ENCODE results near the gene GP5.

GRCh38 chr3:194401868-194402329, 2.8 kb upstream of the GP5 start:
- TF ChIP-seq ZNF274 (IDR thresholded peaks at IDR 0.05; ENCODE audit: low read length): no peak
- no peak for TF ChIP-seq ZNF274 (tag by site-specific recombination; IDR thresholded peaks at IDR 0.05; ENCODE audit: borderline replicate concordance)
- TF ChIP-seq CTCF (tag by site-specific recombination; IDR thresholded peaks at IDR 0.05): no peak
- no peak for TF ChIP-seq OSR2 (tag by site-specific recombination; IDR thresholded peaks at IDR 0.05)
- TF ChIP-seq ZNF133 (tag by site-specific recombination; IDR thresholded peaks at IDR 0.05): no peak
- no peak for TF ChIP-seq ZBTB7A (tag by site-specific recombination; IDR thresholded peaks at IDR 0.05; ENCODE audit: low read depth)
- no peak for TF ChIP-seq ZNF10 (tag by site-specific recombination; IDR thresholded peaks at IDR 0.05)
- TF ChIP-seq ZNF157 (tag by site-specific recombination; IDR thresholded peaks at IDR 0.05): no peak
- TF ChIP-seq ZNF645 (tag by site-specific recombination; IDR thresholded peaks at IDR 0.05): no peak
- no peak for TF ChIP-seq ZBTB48 (tag by site-specific recombination; IDR thresholded peaks at IDR 0.05)
- TF ChIP-seq ZNF704 (tag by site-specific recombination; IDR thresholded peaks at IDR 0.05): no peak
- TF ChIP-seq ZNF23 (tag by site-specific recombination; IDR thresholded peaks at IDR 0.05; ENCODE audit: borderline replicate concordance): no peak
